IMR-90 (cell line): ENCODE data around the gene SLC7A7. TPM values are rescaled to one million over a fixed set of nuclear protein-coding genes. Genes with fewer than 3 reads are reported as not detected.

Experiments used
- ATAC-seq: fragments of 200-7000 bp; cut with Tn5 transposase; 2 replicates; pipeline ENCODE4 v1.9.1; 2020; ENCODE audit warnings: low read depth, mild to moderate bottlenecking, moderate library complexity
- BruUV-seq: library from RNA; stranded (reverse); fragments of 400-500 nt; replicated peaks from 2 replicates; lab custom pipeline; 2021; lab: Mats Ljungman, UMichigan
- CTCF ChIA-PET: fragments of 300-600 bp; formaldehyde crosslinking; extraction: SDS; loops from one replicate; lab custom pipeline; 2021; ENCODE audit warnings: antibody characterized with exemption; lab: Yijun Ruan, JAX
- POLR2A ChIA-PET: fragments of 300-600 bp; sonication (Branson Sonifier 250); formaldehyde crosslinking; loops from one replicate; lab custom pipeline; 2022; ENCODE audit warnings: antibody characterized with exemption; ENCODE audit not compliant: unreplicated experiment; lab: Charles Lee
- DNase-seq: peaks from one replicate; pipeline ENCODE4 v3.0.0; 2013
- H2AFZ ChIP-seq: replicated peaks from 2 replicates; pipeline ENCODE3; 2013; ENCODE audit warnings: low read length, mild to moderate bottlenecking; ENCODE audit not compliant: poor library complexity
- H2AK5ac ChIP-seq: 2 replicates; pipeline ENCODE4 v1.6.1; 2013; ENCODE audit warnings: low read depth, low read length, inconsistent platforms
- H2AK9ac ChIP-seq: replicated peaks from 2 replicates; pipeline ENCODE3; 2013; ENCODE audit warnings: mild to moderate bottlenecking, low read depth, low read length, moderate library complexity; ENCODE audit not compliant: poor library complexity
- H2BK120ac ChIP-seq: 2 replicates; pipeline ENCODE4 v1.6.1; 2013; ENCODE audit warnings: low read depth, low read length, inconsistent platforms
- H2BK15ac ChIP-seq: 3 replicates; pipeline ENCODE4 v1.6.1; 2013; ENCODE audit warnings: low read depth, low read length, inconsistent platforms
- H2BK20ac ChIP-seq: 2 replicates; pipeline ENCODE4 v1.6.1; 2013; ENCODE audit warnings: low read depth, mild to moderate bottlenecking, inconsistent platforms, low read length, moderate library complexity
- H2BK5ac ChIP-seq: 2 replicates; pipeline ENCODE4 v1.6.1; 2013; ENCODE audit warnings: mild to moderate bottlenecking, low read depth, low read length, inconsistent platforms; ENCODE audit not compliant: poor library complexity, severe bottlenecking
- H3K14ac ChIP-seq: replicated peaks from 2 replicates; pipeline ENCODE4 v1.6.1; 2013; ENCODE audit warnings: low read depth, low read length, inconsistent platforms
- H3K18ac ChIP-seq: 2 replicates; pipeline ENCODE4 v1.6.1; 2013; ENCODE audit warnings: low read depth, low read length, control low read depth
- H3K23ac ChIP-seq: 2 replicates; pipeline ENCODE4 v1.6.1; 2013; ENCODE audit warnings: low read depth, low read length, inconsistent platforms
- H3K27ac ChIP-seq: 2 replicates; pipeline ENCODE4 v1.5.1; 2013; ENCODE audit warnings: mild to moderate bottlenecking, control low read depth, low read length; ENCODE audit not compliant: insufficient read depth
- H3K27me3 ChIP-seq: 2 replicates; pipeline ENCODE4 v1.6.1; 2013; ENCODE audit warnings: low read length; ENCODE audit not compliant: control insufficient read depth, insufficient read depth
- H3K36me3 ChIP-seq: 2 replicates; pipeline ENCODE4 v1.6.1; 2013; ENCODE audit warnings: low read length, mixed read lengths; ENCODE audit not compliant: control insufficient read depth, insufficient read depth
- H3K4ac ChIP-seq: 2 replicates; pipeline ENCODE4 v1.6.1; 2013; ENCODE audit warnings: low read depth, low read length, inconsistent platforms
- H3K4me1 ChIP-seq: 2 replicates; pipeline ENCODE4 v1.6.1; 2013; ENCODE audit warnings: low read length, mixed read lengths; ENCODE audit not compliant: control insufficient read depth, insufficient read depth
- H3K4me2 ChIP-seq: 2 replicates; pipeline ENCODE4 v1.6.1; 2013; ENCODE audit warnings: low read depth, mild to moderate bottlenecking, control low read depth, low read length, moderate library complexity
- H3K4me3 ChIP-seq: 2 replicates; pipeline ENCODE4 v1.5.1; 2013; ENCODE audit warnings: low read depth, mild to moderate bottlenecking, control low read depth, low read length, moderate library complexity; ENCODE audit not compliant: insufficient read depth
- H3K56ac ChIP-seq: 2 replicates; pipeline ENCODE4 v1.6.1; 2013; ENCODE audit warnings: low read length, inconsistent platforms; ENCODE audit not compliant: insufficient read depth; ENCODE audit errors: extremely low read depth
- H3K79me1 ChIP-seq, 2 experiments: 2 replicates each; pipeline ENCODE4 v1.6.1; 2013; ENCODE audit warnings: low read length in 2 of 2, inconsistent platforms in 1 of 2, low read depth in 1 of 2
- H3K9ac ChIP-seq: 2 replicates; pipeline ENCODE4 v1.6.1; 2013; ENCODE audit warnings: low read depth, low read length, control low read depth
- H3K9me1 ChIP-seq: 2 replicates; pipeline ENCODE4 v1.6.1; 2013; ENCODE audit warnings: low read length, inconsistent platforms; ENCODE audit not compliant: insufficient read depth
- H3K9me3 ChIP-seq: 2 replicates; pipeline ENCODE4 v1.6.1; 2013; ENCODE audit warnings: low read length; ENCODE audit not compliant: control insufficient read depth, insufficient read depth
- H4K20me1 ChIP-seq: 2 replicates; pipeline ENCODE4 v1.6.1; 2013; ENCODE audit warnings: low read length, inconsistent platforms; ENCODE audit not compliant: insufficient read depth
- H4K5ac ChIP-seq: 2 replicates; pipeline ENCODE4 v1.6.1; 2013; ENCODE audit warnings: mild to moderate bottlenecking, low read depth, low read length, control low read depth
- H4K8ac ChIP-seq, 2 experiments: 2 replicates each; pipeline ENCODE4 v1.6.1; 2013; ENCODE audit warnings: low read depth in 2 of 2, low read length in 2 of 2, control low read depth in 1 of 2, inconsistent platforms in 1 of 2
- H4K91ac ChIP-seq: 2 replicates; pipeline ENCODE4 v1.6.1; 2013; ENCODE audit warnings: low read depth, low read length, inconsistent platforms; ENCODE audit not compliant: insufficient read depth
- BHLHE40 ChIP-seq: fragments of 150-350 bp; IDR thresholded peaks from 2 replicates; pipeline ENCODE4 v1.6.1; 2016; ENCODE audit warnings: mild to moderate bottlenecking, low read depth, low read length
- CEBPB ChIP-seq: IDR thresholded peaks from 2 replicates; pipeline ENCODE4 v1.6.1; 2012; ENCODE audit warnings: low read depth, low read length, improper control_type of control experiment
- CHD1 ChIP-seq: IDR thresholded peaks from 2 replicates; pipeline ENCODE4 v1.6.1; 2012; ENCODE audit warnings: low read depth, low read length, improper control_type of control experiment
- FOS ChIP-seq: fragments of 150-350 bp; IDR thresholded peaks from 2 replicates; pipeline ENCODE4 v1.6.1; 2016; ENCODE audit warnings: low read depth, low read length
- MAFK ChIP-seq: IDR thresholded peaks from 2 replicates; pipeline ENCODE4 v1.6.1; 2012; ENCODE audit warnings: low read depth, low read length, improper control_type of control experiment
- MAZ ChIP-seq: IDR thresholded peaks from 2 replicates; pipeline ENCODE4 v1.6.1; 2012; ENCODE audit warnings: low read depth, mild to moderate bottlenecking, low read length, improper control_type of control experiment, moderate library complexity, borderline replicate concordance
- RCOR1 ChIP-seq: IDR thresholded peaks from 2 replicates; pipeline ENCODE4 v1.6.1; 2012; ENCODE audit warnings: mild to moderate bottlenecking, low read length, improper control_type of control experiment; ENCODE audit not compliant: insufficient replicate concordance
- SMC3 ChIP-seq: fragments of 150-350 bp; IDR thresholded peaks from 2 replicates; pipeline ENCODE4 v1.6.1; 2016; ENCODE audit warnings: low read depth, mild to moderate bottlenecking, antibody characterized with exemption, low read length, moderate library complexity
- USF2 ChIP-seq: fragments of 150-350 bp; IDR thresholded peaks from 2 replicates; pipeline ENCODE4 v1.6.1; 2017; ENCODE audit warnings: mild to moderate bottlenecking, antibody characterized with exemption, low read length, low read depth
- WGBS, 2 experiments: methylation state at CpG; one replicate each; pipeline versions ENCODE4 v1.1.5 to v1.1.7; 2013; ENCODE audit warnings: missing lambda C conversion rate in 2 of 2; ENCODE audit not compliant: insufficient read length in 1 of 2; ENCODE audit errors: extremely low coverage in 2 of 2; 5-methylcytosine and 5-hydroxymethylcytosine counted together
- dilution Hi-C: fragments of 300-500 bp; cut with HindIII; formaldehyde crosslinking; loops from one replicate; pipeline ENCODE4 v1.14.3; 2018; ENCODE audit warnings: low sequenced_read_pairs; ENCODE audit not compliant: unreplicated experiment
- in situ Hi-C: fragments of 300-500 bp; cut with MboI; formaldehyde crosslinking; loops from 3 replicates; pipeline ENCODE4 v1.14.3; 2019; ENCODE audit warnings: low sequenced_read_pairs, inconsistent platforms, mixed read lengths
- intact Hi-C: fragments of 100-400 bp; cut with micrococcal nuclease; formaldehyde crosslinking; loops from 2 replicates; pipeline ENCODE4 v1.10.0; 2022
- polyA plus RNA-seq, 3 experiments: library from polyadenylated mRNA; depleted of rRNA; stranded (reverse); fragments of >200 nt; gene quantifications; 2 replicates each; pipeline ENCODE4 v1.2.3, GENCODE V29; 2012; ENCODE audit warnings: low replicate concordance in 1 of 3
- total RNA-seq: library from RNA; depleted of rRNA; stranded (reverse); fragments of >200 nt; gene quantifications from 2 replicates; pipeline ENCODE4 v1.2.3, GENCODE V29; 2012
- TF ChIP-seq, protein P1 (sequence below): conservative IDR thresholded peaks from 2 replicates; pipeline ENCODE4 v1.5.1; 2012; ENCODE audit warnings: mild to moderate bottlenecking, low read depth, low read length, improper control_type of control experiment

The SLC7A7 gene
- total and polyA plus RNA-seq, 2 of the 4 experiments (the other 2 are of a cell fraction): 1.8 to 2.0 TPM

- TF ChIP-seq USF2: no peak
These were observed 9.6 kb upstream of the SLC7A7 start (continued) for GRCh38 chr14:22824711-22825359.

GRCh38 chr14:22822571-22823098 is 7.4 kb upstream of the SLC7A7 start:
- Histone ChIP-seq H2BK20ac (peak overlapping the region; percentile 60), H2BK120ac (peak overlapping the region; percentile 81), H3K4me3 (peak overlapping the region; percentile 12; the same call in 1 of the 2 replicates), H3K9me3 (no peaks in the 10 kb centered on the region), H3K4me1 (peaks cover 30% of the 10 kb centered on the region), H4K91ac (peak overlapping the region; percentile 88), H2BK5ac (peak overlapping the region; percentile 59), H3K27me3 (no peaks in the 10 kb centered on the region), H3K9ac (peak overlapping the region; percentile 64), H3K9me1 (peaks cover 12% of the 10 kb centered on the region), H4K8ac (peak overlapping the region; percentile 80 to 94), H2BK15ac (peak overlapping the region; percentile 84; the same call in 2 of the 3 replicates), H3K79me1 (peaks cover 0 to 11% of the 10 kb centered on the region in 2 experiments; a peak in 1 of 4 replicates), H3K27ac (peak overlapping the region; percentile 76), H4K5ac (peak overlapping the region; percentile 38), H2AFZ (peak overlapping the region; percentile 90), H2AK5ac (peak overlapping the region; percentile 94), H3K14ac (peak overlapping the region; percentile 59; the same call in 1 of the 2 replicates), H4K20me1 (no peaks in the 10 kb centered on the region), H3K4ac (peak overlapping the region; percentile 93), H2AK9ac (peak overlapping the region; percentile 90), H3K56ac (peak overlapping the region; percentile 66), H3K4me2 (peak overlapping the region; percentile 87), H3K23ac (peak overlapping the region; percentile 33), H3K36me3 (no peaks in the 10 kb centered on the region), H3K18ac (peak overlapping the region; percentile 73)
- ATAC-seq (peak; percentile 73), DNase-seq (peak; percentile 86)
- ChIA-PET POLR2A (interaction anchor here (0.9 to 1.0 kb wide), 3 partner anchors 15 to 28 kb away, joined by 3 to 5 read pairs (median 3); no protein-coding TSS in a partner anchor), CTCF (interaction anchor here (0.8 to 3.5 kb wide), 12 partner anchors 12 to 266 kb away, joined by 3 to 60 read pairs (median 3); partner anchors contain the start of gene AJUBA)
- no TSS peak for BruUV-seq
- intact Hi-C loops: loop anchor here (1.0 to 5.0 kb wide), 5 partner anchors 31 to 265 kb away; partner anchors contain the start of gene AJUBA
- in situ Hi-C loops: no loop called here
- no CpG with 5 or more reads among the region's 34 CpGs for WGBS, 2 experiments
- dilution Hi-C loops: no loop called here
- TF ChIP-seq FOS: no peak
- no peak for TF ChIP-seq CHD1
- TF ChIP-seq USF2: no peak
- TF ChIP-seq MAFK: no peak
- TF ChIP-seq RCOR1: peak; percentile 15
- TF ChIP-seq MAZ: peak; percentile 85
- TF ChIP-seq BHLHE40: no peak
- peak; percentile 93 for TF ChIP-seq SMC3
- peak; percentile 86 for TF ChIP-seq CEBPB
- TF ChIP-seq, protein P1, sequence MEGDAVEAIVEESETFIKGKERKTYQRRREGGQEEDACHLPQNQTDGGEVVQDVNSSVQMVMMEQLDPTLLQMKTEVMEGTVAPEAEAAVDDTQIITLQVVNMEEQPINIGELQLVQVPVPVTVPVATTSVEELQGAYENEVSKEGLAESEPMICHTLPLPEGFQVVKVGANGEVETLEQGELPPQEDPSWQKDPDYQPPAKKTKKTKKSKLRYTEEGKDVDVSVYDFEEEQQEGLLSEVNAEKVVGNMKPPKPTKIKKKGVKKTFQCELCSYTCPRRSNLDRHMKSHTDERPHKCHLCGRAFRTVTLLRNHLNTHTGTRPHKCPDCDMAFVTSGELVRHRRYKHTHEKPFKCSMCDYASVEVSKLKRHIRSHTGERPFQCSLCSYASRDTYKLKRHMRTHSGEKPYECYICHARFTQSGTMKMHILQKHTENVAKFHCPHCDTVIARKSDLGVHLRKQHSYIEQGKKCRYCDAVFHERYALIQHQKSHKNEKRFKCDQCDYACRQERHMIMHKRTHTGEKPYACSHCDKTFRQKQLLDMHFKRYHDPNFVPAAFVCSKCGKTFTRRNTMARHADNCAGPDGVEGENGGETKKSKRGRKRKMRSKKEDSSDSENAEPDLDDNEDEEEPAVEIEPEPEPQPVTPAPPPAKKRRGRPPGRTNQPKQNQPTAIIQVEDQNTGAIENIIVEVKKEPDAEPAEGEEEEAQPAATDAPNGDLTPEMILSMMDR: peak; percentile 94
